GM19372 (cell line): ENCODE measurements around the gene JAKMIP2.

Experiments
- ATAC-seq: cut with Tn5 transposase; IDR thresholded peaks from one replicate; pipeline ENCODE4 v1.9.1; 2021; ENCODE audit warnings: mild to moderate bottlenecking, low read depth, moderate library complexity; ENCODE audit not compliant: unreplicated experiment

JAKMIP2 gene

DNA sequence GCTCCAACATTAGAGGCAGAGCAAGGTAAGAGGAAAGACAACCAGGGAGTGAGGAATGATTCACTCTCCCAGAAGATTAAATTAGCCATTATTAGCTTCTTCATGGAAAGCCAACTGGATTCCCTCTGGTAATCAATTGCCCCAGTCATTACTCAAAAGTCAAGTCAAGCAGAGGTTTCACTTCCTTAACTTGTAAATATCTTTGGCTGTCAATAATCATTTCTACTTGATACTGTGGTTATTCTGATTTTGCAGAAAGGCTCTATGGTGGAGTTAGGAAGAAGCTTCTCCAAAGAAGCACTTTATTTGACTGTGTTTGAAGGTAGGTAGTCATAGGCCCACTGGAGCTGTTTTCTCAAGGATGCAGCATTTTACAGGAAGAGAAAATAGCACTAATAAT is 78.0 kb downstream of the JAKMIP2 start:
- no peak for ATAC-seq

DNA sequence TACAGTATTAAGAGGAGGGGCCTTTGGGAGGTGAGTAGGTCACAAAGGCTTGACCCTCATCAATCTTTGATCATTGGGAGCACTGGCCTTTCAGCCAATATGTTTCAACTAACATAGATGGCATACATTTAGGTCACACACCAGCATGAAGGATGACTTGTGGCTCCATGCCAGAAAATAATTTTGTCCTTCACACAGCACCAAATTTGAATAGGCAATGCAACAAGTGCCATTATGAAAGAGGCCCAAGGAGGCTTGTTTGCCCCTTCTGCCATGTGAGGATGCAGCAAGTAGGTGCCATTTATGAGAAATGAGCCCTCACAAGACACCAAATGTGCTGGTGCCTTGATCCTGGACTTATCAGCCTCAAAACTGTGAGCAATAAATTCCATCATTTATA is 81.1 kb downstream of the JAKMIP2 start:
- ATAC-seq: no peak

DNA sequence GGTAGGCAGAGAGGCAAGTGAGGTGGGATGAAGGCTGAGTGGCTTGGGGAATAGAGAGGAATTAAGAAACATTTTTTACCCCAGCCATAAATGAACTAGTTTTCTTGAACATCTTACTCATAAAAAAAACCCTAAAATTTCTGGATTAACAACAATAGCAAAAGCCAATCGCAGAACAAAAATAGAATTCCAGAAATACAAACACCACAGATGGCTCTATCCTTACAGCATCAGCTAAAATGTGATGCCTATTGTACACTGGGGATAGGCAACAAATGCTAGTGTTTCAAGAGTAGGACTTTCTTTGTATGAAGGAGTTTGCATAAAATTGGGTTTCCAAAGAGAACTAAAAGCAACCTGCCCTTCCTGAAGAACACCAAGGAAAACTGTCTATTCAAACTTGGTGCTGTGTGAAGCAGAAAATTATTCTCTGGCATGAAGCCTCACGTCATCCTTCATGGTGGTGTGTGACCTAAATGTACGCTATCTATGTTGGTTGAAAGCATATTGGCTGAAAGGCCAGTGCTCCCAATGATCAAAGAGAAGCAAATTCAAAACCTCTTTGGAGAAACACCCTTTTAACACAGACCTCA is 82.9 kb downstream of the JAKMIP2 start:
- no peak for ATAC-seq

DNA sequence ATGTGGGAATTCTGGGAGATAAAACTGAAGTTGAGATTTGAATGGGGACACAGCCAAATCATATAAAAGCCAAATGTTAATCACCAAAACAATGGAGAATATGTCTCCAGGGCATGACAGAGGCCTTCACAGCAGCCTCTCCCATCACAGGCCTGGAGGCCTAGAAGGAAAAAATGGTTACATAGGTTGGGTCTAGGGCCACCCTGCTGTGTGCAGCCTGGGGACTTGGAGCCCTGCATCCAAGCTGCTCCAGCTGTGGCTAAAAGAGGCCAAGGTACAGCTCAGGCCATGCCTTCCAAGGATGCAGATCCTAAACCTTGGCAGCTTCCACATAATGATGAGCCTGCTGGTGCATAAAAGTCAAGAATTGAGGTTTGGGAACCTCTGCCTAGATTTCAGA is 85.1 kb downstream of the JAKMIP2 start:
- ATAC-seq: no peak

- ATAC-seq: no peak
Measured at GRCh38 chr5:147694772-147695171, 87.8 kb downstream of the JAKMIP2 start.

GRCh38 chr5:147693233-147693632 is 89.3 kb downstream of the JAKMIP2 start:
- no peak for ATAC-seq

DNA sequence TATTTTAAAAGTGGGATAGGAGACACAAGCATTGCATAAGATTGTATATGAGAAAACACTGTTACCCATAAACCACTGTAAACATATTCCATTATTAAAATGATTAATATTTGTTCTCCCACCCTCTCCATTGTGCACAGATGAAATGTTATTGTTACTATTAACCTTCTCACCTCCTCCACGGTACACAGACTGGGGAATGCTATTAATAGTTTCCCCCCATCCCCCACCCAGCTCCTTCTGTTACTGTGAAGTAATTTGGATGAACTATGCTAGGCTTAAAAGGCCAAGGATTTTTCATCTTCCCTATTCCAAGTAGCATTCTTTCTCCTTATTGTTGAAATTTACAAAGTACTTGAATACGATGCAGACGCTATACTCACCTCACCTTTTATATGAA is 91.4 kb downstream of the JAKMIP2 start:
- ATAC-seq: no peak

GRCh38 chr5:147690595-147690994 is 91.9 kb downstream of the JAKMIP2 start:
- no peak for ATAC-seq

- no peak for ATAC-seq
Measured at GRCh38 chr5:147689426-147689825, 93.1 kb downstream of the JAKMIP2 start.

DNA sequence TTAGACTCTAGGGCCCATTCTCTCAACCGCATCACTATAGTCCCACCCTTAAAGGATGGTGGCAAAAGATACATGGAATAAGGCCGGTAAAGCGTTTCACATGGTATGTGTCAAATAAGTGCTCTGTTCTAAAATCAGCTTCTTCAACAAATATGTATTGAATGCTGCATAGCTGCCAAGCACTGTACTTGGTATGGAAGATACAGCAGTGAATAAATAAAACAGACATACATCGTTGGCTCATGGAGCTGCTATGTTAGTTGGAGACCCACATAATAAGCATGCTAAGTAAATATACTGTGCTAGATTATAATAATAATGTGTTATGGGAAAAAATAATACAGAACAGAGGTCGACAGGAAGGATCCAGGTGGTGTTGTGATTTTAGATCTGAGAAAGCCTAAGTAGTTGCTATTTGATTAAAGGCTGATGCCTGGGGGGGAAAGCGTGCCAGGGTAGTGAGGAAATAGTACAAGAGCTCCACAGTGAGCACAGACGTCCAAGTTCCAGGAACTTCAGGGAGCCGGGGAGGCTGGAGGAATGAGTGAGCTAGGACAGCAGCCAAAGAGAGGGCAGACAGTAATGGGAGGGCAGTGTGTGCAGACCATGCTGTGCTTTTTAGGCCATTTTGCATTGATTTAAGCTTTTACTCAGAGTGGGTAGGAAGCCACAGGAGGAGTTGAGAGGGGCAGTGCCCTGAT is 93.7 kb downstream of the JAKMIP2 start:
- ATAC-seq: no peak

GRCh38 chr5:147687118-147687517 is 95.4 kb downstream of the JAKMIP2 start:
- ATAC-seq: no peak

GRCh38 chr5:147686421-147686820 is 96.1 kb downstream of the JAKMIP2 start:
- ATAC-seq: no peak

GRCh38 chr5:147685993-147686392 is 96.5 kb downstream of the JAKMIP2 start:
- no peak for ATAC-seq

DNA sequence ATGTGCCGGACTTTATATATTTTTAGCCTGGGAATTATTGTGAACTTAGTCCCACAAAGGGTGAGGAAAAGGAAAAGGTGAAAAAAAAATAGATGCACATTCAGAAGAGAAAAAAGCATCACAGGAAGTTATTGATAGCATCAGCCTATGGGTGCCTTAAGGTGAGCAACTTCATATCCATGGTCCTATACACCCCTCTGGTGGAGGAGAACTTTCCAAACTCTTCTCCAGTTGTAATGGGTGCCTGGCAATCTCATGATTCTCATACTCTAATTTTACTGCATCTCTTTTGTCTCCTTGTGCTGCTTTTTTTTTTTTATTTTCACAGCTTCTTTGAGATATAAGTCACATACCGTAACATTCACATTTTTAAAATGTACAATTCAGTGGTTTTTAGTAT is 107.4 kb downstream of the JAKMIP2 start:
- no peak for ATAC-seq

DNA sequence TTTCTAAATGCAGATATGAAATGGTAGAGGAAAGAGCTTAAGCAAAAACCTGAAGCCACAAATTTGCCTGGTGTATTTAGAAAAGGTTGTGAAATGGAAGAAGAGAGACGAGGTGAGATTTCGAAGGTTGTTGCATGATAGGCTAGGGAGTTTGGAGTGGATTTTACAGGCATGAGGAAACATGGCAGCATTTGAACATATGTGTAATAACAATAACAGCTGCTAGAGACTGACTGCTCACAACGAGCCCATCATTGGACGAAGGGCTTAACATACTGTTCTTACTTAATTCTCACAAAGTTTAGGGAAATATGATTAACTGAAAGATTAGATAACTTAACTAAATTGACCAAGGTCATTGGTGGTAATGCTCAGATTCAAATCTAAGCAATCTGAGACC is 108.1 kb downstream of the JAKMIP2 start:
- no peak for ATAC-seq

DNA sequence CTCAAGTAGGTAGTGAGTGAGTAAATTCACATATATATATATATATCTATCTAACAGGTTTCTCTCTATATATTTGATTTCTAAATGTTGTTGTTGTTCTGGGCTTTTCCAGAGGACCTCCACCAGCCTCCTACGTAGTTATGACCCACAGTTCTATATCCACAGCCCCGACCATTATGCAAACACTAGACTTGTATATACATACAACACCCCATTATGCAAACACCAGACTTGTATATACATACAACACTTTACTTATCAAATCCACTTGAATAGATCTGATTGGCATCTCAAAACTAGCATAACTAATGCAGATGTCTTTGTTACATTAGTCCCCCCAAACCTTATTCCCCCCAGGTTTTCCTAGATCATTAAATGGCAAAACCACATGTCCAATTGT is 108.7 kb downstream of the JAKMIP2 start:
- no peak for ATAC-seq

DNA sequence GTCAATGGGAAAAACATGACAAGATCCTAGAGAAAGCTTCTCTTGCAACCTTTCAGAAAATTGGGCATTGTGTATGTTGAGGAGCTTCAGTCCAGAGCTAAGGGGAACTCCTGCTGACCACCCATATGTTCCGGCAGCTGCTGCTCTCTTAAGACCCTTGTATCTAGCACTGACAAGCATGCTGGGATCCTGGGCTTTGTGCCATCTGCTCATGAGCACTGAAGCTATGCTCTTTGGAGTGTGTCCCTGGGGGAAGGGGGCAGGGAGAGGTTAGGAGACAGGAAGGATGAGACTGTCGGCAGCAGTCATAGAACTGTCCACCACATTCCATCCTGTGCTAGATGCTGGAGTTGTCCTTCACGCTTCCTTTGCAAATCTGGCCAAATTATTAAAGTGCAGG is 109.3 kb downstream of the JAKMIP2 start:
- ATAC-seq: no peak

GRCh38 chr5:147671365-147671764 is 111.2 kb downstream of the JAKMIP2 start:
- no peak for ATAC-seq

DNA sequence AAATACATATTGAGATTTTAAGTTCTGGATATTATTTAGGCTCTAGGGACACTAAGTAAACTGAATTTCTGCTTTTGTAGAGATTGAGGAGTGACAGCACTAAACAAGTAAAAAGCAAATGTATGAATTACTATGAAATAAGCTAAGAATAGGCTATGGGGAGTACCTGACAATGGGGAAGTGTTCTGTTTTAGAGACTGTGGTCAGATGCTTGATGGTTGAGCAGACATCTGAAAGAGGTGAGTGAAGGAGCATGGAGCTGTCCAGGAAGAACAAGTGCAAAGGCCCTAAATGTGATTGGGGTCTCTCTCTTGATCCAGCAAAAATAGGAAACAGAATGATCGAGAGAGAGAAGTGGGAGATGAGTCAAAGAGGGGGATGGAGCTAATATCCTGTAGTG is 111.7 kb downstream of the JAKMIP2 start:
- no peak for ATAC-seq

DNA sequence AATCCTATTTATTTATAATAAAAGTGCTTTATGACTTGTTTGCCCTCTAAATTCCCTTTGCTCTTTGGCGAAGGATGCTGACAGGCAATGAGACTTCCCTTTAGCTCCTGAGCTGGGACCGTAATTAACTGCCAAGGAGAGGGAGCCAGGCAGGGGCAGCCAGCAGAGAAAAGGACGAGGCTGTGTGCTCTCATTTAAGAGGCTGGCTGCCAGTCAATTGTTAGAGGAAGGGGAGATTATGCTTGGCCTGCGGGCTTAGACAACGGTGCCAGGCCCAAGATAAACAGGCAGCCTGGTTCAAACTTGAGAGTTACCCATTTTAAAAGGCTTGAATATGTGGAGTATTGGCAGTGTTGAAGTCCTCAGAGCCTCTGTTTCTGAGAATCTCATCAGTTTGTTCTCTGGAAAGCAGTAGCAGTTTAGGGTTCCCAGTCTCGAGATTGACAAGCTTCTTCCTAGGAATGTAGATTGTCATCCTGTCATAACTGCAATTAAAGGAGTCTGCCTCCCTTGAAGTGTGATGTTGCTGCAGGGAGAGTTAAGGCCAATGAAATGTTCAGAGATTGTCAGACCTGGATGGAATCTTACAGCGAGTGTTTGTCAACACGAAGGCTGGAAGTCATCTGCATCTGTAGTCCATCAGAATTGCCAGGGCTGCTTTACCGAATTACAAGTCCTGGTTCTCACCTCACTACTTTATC is 113.2 kb downstream of the JAKMIP2 start:
- ATAC-seq: no peak

DNA sequence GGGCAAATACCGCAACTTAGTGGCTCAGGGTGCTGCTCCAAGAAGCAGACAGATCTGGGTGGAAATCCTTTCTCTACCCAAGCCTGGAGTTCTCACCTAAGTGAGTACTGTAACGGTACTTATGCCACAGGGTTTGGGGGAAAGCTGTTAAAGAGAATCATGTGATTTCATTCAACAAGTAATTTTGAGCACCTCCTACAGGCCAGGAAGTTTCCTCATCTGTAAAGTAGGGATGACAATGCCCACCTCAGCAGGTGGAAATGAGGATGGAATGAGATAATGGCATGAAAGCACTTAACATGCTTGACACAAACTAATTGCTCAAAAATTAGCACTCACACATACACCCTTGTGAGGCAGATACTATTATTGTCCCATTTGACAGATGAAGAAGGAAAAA is 114.1 kb downstream of the JAKMIP2 start:
- no peak for ATAC-seq

- no peak for ATAC-seq
Measured at GRCh38 chr5:147667363-147667762, 115.2 kb downstream of the JAKMIP2 start.
